BJ (cell line): ENCODE results near the gene CLDN34. TPM values are rescaled to one million over a fixed set of nuclear protein-coding genes. Genes with fewer than 3 reads are reported as not detected.
A peak's percentile ranks its signal among the peaks of the same experiment; 100 is the strongest.

Experiments
- CTCF ChIA-PET: fragments of 350-600 bp; formaldehyde crosslinking; extraction: SDS; loops from one replicate; lab custom pipeline; 2021; ENCODE audit warnings: antibody characterized with exemption, inconsistent platforms; lab: Yijun Ruan, JAX
- POLR2A ChIA-PET: fragments of 300-600 bp; sonication (Branson Sonifier 250); formaldehyde crosslinking; extraction: SDS; loops from one replicate; lab custom pipeline; 2021; ENCODE audit warnings: antibody characterized with exemption; lab: Charles Lee
- DNase-seq: peaks from one replicate; pipeline ENCODE4 v3.0.0-alpha.2; 2011; ENCODE audit warnings: low read depth
- H3K27me3 ChIP-seq: 2 replicates; pipeline ENCODE4 v1.6.0; 2011; ENCODE audit warnings: low read length; ENCODE audit not compliant: control insufficient read depth, insufficient read depth
- H3K36me3 ChIP-seq: 2 replicates; pipeline ENCODE4 v1.5.1; 2011; ENCODE audit warnings: low read length; ENCODE audit not compliant: control insufficient read depth, insufficient read depth
- H3K4me3 ChIP-seq: 2 replicates; pipeline ENCODE4 v1.5.1; 2011; ENCODE audit warnings: low read depth, mild to moderate bottlenecking, control low read depth, low read length
- CTCF ChIP-seq: IDR thresholded peaks from 2 replicates; pipeline ENCODE4 v1.5.1; 2011; ENCODE audit warnings: low read depth, mild to moderate bottlenecking, control low read depth, inconsistent platforms, low read length, moderate library complexity; ENCODE audit not compliant: insufficient read depth
- polyA plus RNA-seq: library from polyadenylated mRNA; depleted of rRNA; stranded (reverse); fragments of >200 nt; gene quantifications from 2 replicates; pipeline ENCODE4 v1.2.3, GENCODE V29; 2011

The CLDN34 gene
- polyA plus RNA-seq, 1 experiment, result not detected

GRCh38 chrX:9983846-9984245, 16.7 kb downstream of the CLDN34 start:
- H3K27me3 ChIP-seq, result no peaks in the 10 kb centered on the region
- CTCF ChIA-PET, result no interaction called here
- POLR2A ChIA-PET, result no interaction called here
- H3K4me3 ChIP-seq, result no peak overlapping the region
- no peak for DNase-seq
- H3K36me3 ChIP-seq, result no peaks in the 10 kb centered on the region
- no peak for TF ChIP-seq CTCF

GRCh38 chrX:9988762-9989161, 21.6 kb downstream of the CLDN34 start:
- ChIA-PET POLR2A (no interaction called here), CTCF (interaction anchor here (0.6 to 2.3 kb wide), 3 partner anchors 33 to 987 kb away, joined by 3 to 12 read pairs (median 5); no protein-coding TSS in a partner anchor)
- DNase-seq, result no peak

GRCh38 chrX:9992061-9992460, 24.9 kb downstream of the CLDN34 start:
- TF ChIP-seq CTCF, result no peak
- Histone ChIP-seq H3K27me3 (no peaks in the 10 kb centered on the region), H3K4me3 (no peak overlapping the region), H3K36me3 (no peaks in the 10 kb centered on the region)
- no peak for DNase-seq
- CTCF ChIA-PET, result interaction anchor here (0.7 to 3.6 kb wide), 2 partner anchors 105 to 128 kb away, joined by 4 to 41 read pairs; no protein-coding TSS in a partner anchor
- POLR2A ChIA-PET, result no interaction called here

More at GRCh38 chrX:9988762-9989161, 21.6 kb downstream of the CLDN34 start:
- Histone ChIP-seq H3K27me3 (no peaks in the 10 kb centered on the region), H3K4me3 (no peak overlapping the region), H3K36me3 (no peaks in the 10 kb centered on the region)
- peak; percentile 38; the same call in 1 of the 2 replicates for TF ChIP-seq CTCF

- ChIA-PET CTCF (interaction anchor here (3.6 kb wide), 1 partner anchor 127 kb away, joined by 41 read pairs; no protein-coding TSS in a partner anchor), POLR2A (no interaction called here)
- DNase-seq, result no peak
- Histone ChIP-seq H3K36me3 (no peaks in the 10 kb centered on the region), H3K27me3 (no peaks in the 10 kb centered on the region), H3K4me3 (no peak overlapping the region)
- TF ChIP-seq CTCF, result no peak
Observed at GRCh38 chrX:9992724-9993123, 25.6 kb downstream of the CLDN34 start.

GRCh38 chrX:9995855-9996339, 28.7 kb downstream of the CLDN34 start:
- CTCF ChIA-PET, result interaction anchor here (1.0 to 4.4 kb wide), 4 partner anchors 109 to 396 kb away, joined by 3 to 51 read pairs (median 7); no protein-coding TSS in a partner anchor
- peak; percentile 88 for TF ChIP-seq CTCF
- Histone ChIP-seq H3K36me3 (no peaks in the 10 kb centered on the region), H3K4me3 (no peak overlapping the region), H3K27me3 (no peaks in the 10 kb centered on the region)
- POLR2A ChIA-PET, result no interaction called here
- DNase-seq, result no peak
